Adrenal gland (tissue), 5 donors: ENCODE data around the gene TBX1.

Experiments used
- CTCF ChIP-seq, 6 experiments: fragments of 450-650 bp in 4 of 6; fragments of 200-600 bp in 2 of 6; sonication (generic) in 1 of 6; IDR thresholded peaks; 1 replicate in 5 of 6; 2 replicates in 1 of 6; pipeline versions ENCODE4 v1.5.1 to v1.8.0; 2016 to 2021; ENCODE audit warnings: antibody characterized with exemption in 6 of 6, mild to moderate bottlenecking in 2 of 6, moderate library complexity in 1 of 6
- POLR2A ChIP-seq, 2 donors: fragments of 450-650 bp; IDR thresholded peaks; one replicate each; pipeline ENCODE4 v1.6.1; 2017; ENCODE audit warnings: antibody characterized with exemption in 2 of 2, mild to moderate bottlenecking in 2 of 2, moderate library complexity in 1 of 2
- donor health status: DM: no; HTN: no; CAD: no.

GRCh38 chr22:19803736-19804267 is 43.2 kb downstream of the TBX1 start:
- no peak for TF ChIP-seq POLR2A (IDR thresholded peaks at IDR 0.05)
- no peak for TF ChIP-seq CTCF (IDR thresholded peaks at IDR 0.05)
